ENCODE results near the gene ZMPSTE24. TPM values are rescaled to one million over a fixed set of nuclear protein-coding genes. Genes with fewer than 3 reads are reported as not detected.
"Not testable (repeated sequence)": the region's sequence is repeated elsewhere in the genome, so short reads cannot be mapped to it uniquely, and the experiment has no call there.

Gene ZMPSTE24
- polyA plus RNA-seq, 2 of the 4 experiments (the other 2 are of a cell fraction): 44.3 to 61.3 TPM

- ATAC-seq (peak; percentile 37 to 64; a peak in 3 of 6 replicates), FAIRE-seq (no peak), DNase-seq (ENCODE audit: low read depth in 1 of 2, low spot score in 1 of 2) (no peak)
- TF ChIP-seq JUN (IDR thresholded peaks at IDR 0.05) (no peak), POLR2AphosphoS2 (conservative IDR thresholded peaks at IDR 0.05; ENCODE audit: low read length) (no peak), SREBF2 (IDR thresholded peaks at IDR 0.05) (no peak), REST (IDR thresholded peaks at IDR 0.05) (no peak), EHMT2 (IDR thresholded peaks at IDR 0.05; ENCODE audit: low read depth) (no peak), CEBPB (IDR thresholded peaks at IDR 0.05) (no peak), FOSB (CRISPR knock-in tag; IDR thresholded peaks at IDR 0.05) (no peak), HDAC2 (IDR thresholded peaks at IDR 0.05) (no peak), NFE2L2 (conservative IDR thresholded peaks at IDR 0.05; ENCODE audit: low read length) (no peak), POLR2A (IDR thresholded peaks at IDR 0.05; ENCODE audit: low read length) (no peak), EP300 (IDR thresholded peaks at IDR 0.05) (no peak), RAD21 (conservative IDR thresholded peaks at IDR 0.05 in 1 of 2, IDR thresholded peaks at IDR 0.05 in 1 of 2) (no peak), CBX8 (IDR thresholded peaks at IDR 0.05) (no peak)
- TF ChIP-seq, protein P1, sequence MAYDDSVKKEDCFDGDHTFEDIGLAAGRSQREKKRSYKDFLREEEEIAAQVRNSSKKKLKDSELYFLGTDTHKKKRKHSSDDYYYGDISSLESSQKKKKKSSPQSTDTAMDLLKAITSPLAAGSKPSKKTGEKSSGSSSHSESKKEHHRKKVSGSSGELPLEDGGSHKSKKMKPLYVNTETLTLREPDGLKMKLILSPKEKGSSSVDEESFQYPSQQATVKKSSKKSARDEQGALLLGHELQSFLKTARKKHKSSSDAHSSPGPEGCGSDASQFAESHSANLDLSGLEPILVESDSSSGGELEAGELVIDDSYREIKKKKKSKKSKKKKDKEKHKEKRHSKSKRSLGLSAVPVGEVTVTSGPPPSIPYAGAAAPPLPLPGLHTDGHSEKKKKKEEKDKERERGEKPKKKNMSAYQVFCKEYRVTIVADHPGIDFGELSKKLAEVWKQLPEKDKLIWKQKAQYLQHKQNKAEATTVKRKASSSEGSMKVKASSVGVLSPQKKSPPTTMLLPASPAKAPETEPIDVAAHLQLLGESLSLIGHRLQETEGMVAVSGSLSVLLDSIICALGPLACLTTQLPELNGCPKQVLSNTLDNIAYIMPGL (CRISPR knock-in tag; IDR thresholded peaks at IDR 0.05; ENCODE audit: borderline replicate concordance): no peak
- H3K4me2 ChIP-seq: peak overlapping the region; percentile 93
- ChIA-PET POLR2A (no interaction called here), CTCF (interaction anchor here (0.8 to 6.3 kb wide), 48 partner anchors 9 to 297 kb away, joined by 3 to 58 read pairs (median 6); partner anchors contain the start of genes COL9A2, RLF and SMAP2)
- no peaks in the 10 kb centered on the region for H3K4me1 ChIP-seq
- 37% methylated on average over 6 of the region's 6 CpGs for WGBS (ENCODE audit: missing lambda C conversion rate)
- no peaks in the 10 kb centered on the region for H3K9me3 ChIP-seq
- peak overlapping the region; percentile 36; the same call in 2 of the 3 replicates for H3K4me3 ChIP-seq
- no peak overlapping the region for H3K27ac ChIP-seq
Measured at GRCh38 chr1:40339420-40340323, 81.6 kb downstream of the ZMPSTE24 start.

GRCh38 chr1:40341491-40342380 is 83.7 kb downstream of the ZMPSTE24 start:
- Histone ChIP-seq H3K4me1 (no peaks in the 10 kb centered on the region), H3K27ac (no peak overlapping the region), H3K4me2 (no peak overlapping the region), H3K9me3 (no peaks in the 10 kb centered on the region), H3K4me3 (no peak overlapping the region)
- ATAC-seq (no peak), DNase-seq (ENCODE audit: low read depth in 1 of 2, low spot score in 1 of 2) (no peak), FAIRE-seq (no peak)
- POLR2A ChIA-PET: no interaction called here
- CTCF ChIA-PET: interaction anchor here (0.7 to 2.4 kb wide), 5 partner anchors 11 to 198 kb away, joined by 3 to 13 read pairs (median 3); partner anchors contain the start of gene TMCO2
- 28% methylated on average over 6 of the region's 6 CpGs for WGBS (ENCODE audit: missing lambda C conversion rate)
- TF ChIP-seq ZC3H11A (IDR thresholded peaks at IDR 0.05): no peak
- TF ChIP-seq CHD2 (IDR thresholded peaks at IDR 0.05; ENCODE audit: low read length, partially characterized antibody): no peak
- TF ChIP-seq HDAC2 (IDR thresholded peaks at IDR 0.05): no peak
- TF ChIP-seq MYC (IDR thresholded peaks at IDR 0.05; ENCODE audit: borderline replicate concordance, low read length): no peak
- TF ChIP-seq NPAS2 (CRISPR knock-in tag; IDR thresholded peaks at IDR 0.05; ENCODE audit: borderline replicate concordance): no peak
- no peak for TF ChIP-seq MAX (IDR thresholded peaks at IDR 0.05)
- TF ChIP-seq CHD4 (IDR thresholded peaks at IDR 0.05; ENCODE audit: borderline replicate concordance): no peak
- no peak for TF ChIP-seq CBX2 (IDR thresholded peaks at IDR 0.05; ENCODE audit: borderline replicate concordance, low read depth)
- TF ChIP-seq POLR2AphosphoS2 (conservative IDR thresholded peaks at IDR 0.05; ENCODE audit: low read length): no peak
- no peak for TF ChIP-seq HOXA7 (CRISPR knock-in tag; IDR thresholded peaks at IDR 0.05)
- no peak for TF ChIP-seq MAZ (IDR thresholded peaks at IDR 0.05; ENCODE audit: borderline replicate concordance, low read depth, low read length)

DNA sequence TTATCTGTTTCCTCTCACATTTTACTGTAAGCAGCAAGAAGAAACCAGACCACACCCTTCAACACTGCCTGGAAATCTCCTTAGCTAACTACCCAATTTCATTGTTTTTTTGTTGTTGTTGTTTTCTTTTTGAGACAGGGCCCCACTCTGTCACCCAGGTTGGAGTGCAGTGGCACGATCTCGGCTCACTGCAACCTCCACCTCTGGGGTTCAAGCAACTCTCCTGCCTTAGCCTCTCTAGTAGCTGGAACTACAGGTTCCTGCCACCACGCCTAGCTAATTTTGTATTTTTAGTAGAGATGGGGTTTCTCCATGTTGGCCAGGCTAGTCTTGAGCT is 84.3 kb downstream of the ZMPSTE24 start:
- ATAC-seq: not testable (repeated sequence)

More for the DNA sequence above, 84.3 kb downstream of the ZMPSTE24 start:
- DNase-seq (ENCODE audit: low read depth in 1 of 2, low spot score in 1 of 2); H3K4me1 ChIP-seq; H3K4me3 ChIP-seq; H3K9me3 ChIP-seq; H3K4me2 ChIP-seq; POLR2A ChIA-PET; H3K27ac ChIP-seq; FAIRE-seq: not testable (repeated sequence)
- 79% methylated on average over 3 of the region's 3 CpGs for WGBS (ENCODE audit: missing lambda C conversion rate)
- CTCF ChIA-PET: interaction anchor here (0.6 to 2.4 kb wide), 3 partner anchors 13 to 199 kb away, joined by 3 to 13 read pairs (median 9); no protein-coding TSS in a partner anchor

Measured in A549 (cell line).